Thoracic aorta (tissue), 2 donors: ENCODE results near the gene RANBP3. TPM values are rescaled to one million over a fixed set of nuclear protein-coding genes. Genes with fewer than 3 reads are reported as not detected.
A peak's percentile ranks its signal among the peaks of the same experiment; 100 is the strongest.

ENCODE experiments used
- ATAC-seq: fragments of 150-250 bp; one replicate; pipeline ENCODE4 v1.8.0; 2017; ENCODE audit warnings: low read depth; ENCODE audit not compliant: insufficient number of reproducible peaks, low FRiP score
- DNase-seq: peaks from one replicate; pipeline ENCODE4 v3.0.0-alpha.2; 2020; ENCODE audit warnings: low spot score
- H3K27ac ChIP-seq, 2 donors: fragments of 200-600 bp; sonication (generic); 1 replicate in 1 of 2; 2 replicates in 1 of 2; pipeline ENCODE4 v1.5.1; 2016; ENCODE audit warnings: mild to moderate bottlenecking in 2 of 2, moderate library complexity in 2 of 2
- H3K27me3 ChIP-seq: fragments of 200-600 bp; sonication (generic); replicated peaks from 2 replicates; pipeline ENCODE4 v1.6.0; 2016; ENCODE audit warnings: mild to moderate bottlenecking; ENCODE audit not compliant: insufficient read depth
- H3K36me3 ChIP-seq: fragments of 200-600 bp; sonication (generic); one replicate; pipeline ENCODE4 v1.5.1; 2016
- H3K4me1 ChIP-seq, 2 donors: fragments of 200-600 bp; sonication (generic); 1 replicate in 1 of 2; 2 replicates in 1 of 2; pipeline versions ENCODE4 v1.5.1 to v1.6.0; 2016; ENCODE audit warnings: low read depth in 2 of 2, mild to moderate bottlenecking in 1 of 2; ENCODE audit not compliant: control insufficient read depth in 1 of 2
- H3K4me3 ChIP-seq: fragments of 200-600 bp; sonication (generic); 2 replicates; pipeline ENCODE4 v1.5.1; 2016; ENCODE audit warnings: mild to moderate bottlenecking
- H3K9me3 ChIP-seq: fragments of 200-600 bp; sonication (generic); 2 replicates; pipeline ENCODE4 v1.5.1; 2016
- total RNA-seq, 2 donors: library from RNA; depleted of rRNA; stranded (reverse); fragments of >200 nt; gene quantifications; one replicate each; pipeline versions ENCODE4 v1.1.0 to v1.2.3, GENCODE V29; 2016
- TF ChIP-seq, protein P1 (sequence below): fragments of 200-600 bp; sonication (generic); IDR thresholded peaks from one replicate; pipeline ENCODE4 v1.5.1; 2019; ENCODE audit warnings: antibody characterized with exemption

RANBP3 gene
- total RNA-seq, 2 donors from 2014 or later, result 51.4 to 101 TPM

DNA sequence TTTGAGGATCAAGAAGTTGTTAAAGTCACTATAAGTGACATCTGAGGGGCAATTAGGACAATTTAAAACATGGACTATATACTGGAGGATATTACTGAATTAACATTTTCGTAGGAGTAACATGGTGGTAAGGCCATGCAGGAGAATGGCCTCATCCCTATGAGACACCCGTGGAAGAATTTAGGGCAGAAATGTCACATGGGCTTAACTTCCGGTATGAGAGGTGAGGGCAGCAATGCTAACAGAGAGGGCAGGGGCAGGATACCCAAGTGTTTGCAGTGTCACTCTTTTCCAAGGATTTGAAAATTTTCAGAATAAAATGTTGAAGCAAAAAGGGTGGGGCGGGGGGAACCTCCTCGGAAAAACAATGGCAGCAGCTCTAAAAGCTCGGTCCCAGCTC lies 23.6 kb downstream of the RANBP3 start:
- TF ChIP-seq, protein P1, sequence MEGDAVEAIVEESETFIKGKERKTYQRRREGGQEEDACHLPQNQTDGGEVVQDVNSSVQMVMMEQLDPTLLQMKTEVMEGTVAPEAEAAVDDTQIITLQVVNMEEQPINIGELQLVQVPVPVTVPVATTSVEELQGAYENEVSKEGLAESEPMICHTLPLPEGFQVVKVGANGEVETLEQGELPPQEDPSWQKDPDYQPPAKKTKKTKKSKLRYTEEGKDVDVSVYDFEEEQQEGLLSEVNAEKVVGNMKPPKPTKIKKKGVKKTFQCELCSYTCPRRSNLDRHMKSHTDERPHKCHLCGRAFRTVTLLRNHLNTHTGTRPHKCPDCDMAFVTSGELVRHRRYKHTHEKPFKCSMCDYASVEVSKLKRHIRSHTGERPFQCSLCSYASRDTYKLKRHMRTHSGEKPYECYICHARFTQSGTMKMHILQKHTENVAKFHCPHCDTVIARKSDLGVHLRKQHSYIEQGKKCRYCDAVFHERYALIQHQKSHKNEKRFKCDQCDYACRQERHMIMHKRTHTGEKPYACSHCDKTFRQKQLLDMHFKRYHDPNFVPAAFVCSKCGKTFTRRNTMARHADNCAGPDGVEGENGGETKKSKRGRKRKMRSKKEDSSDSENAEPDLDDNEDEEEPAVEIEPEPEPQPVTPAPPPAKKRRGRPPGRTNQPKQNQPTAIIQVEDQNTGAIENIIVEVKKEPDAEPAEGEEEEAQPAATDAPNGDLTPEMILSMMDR, result no peak
- H3K4me3 ChIP-seq, result peak overlapping the region; percentile 46
- no peaks in the 10 kb centered on the region for H3K9me3 ChIP-seq
- H3K4me1 ChIP-seq, result peaks cover 45 to 75% of the 10 kb centered on the region in 2 donors
- H3K27ac ChIP-seq, result peak overlapping the region; percentile 62 to 66
- peak; percentile 1 for ATAC-seq
- H3K36me3 ChIP-seq, result no peaks in the 10 kb centered on the region
- no peak for DNase-seq
- no peaks in the 10 kb centered on the region for H3K27me3 ChIP-seq

DNA sequence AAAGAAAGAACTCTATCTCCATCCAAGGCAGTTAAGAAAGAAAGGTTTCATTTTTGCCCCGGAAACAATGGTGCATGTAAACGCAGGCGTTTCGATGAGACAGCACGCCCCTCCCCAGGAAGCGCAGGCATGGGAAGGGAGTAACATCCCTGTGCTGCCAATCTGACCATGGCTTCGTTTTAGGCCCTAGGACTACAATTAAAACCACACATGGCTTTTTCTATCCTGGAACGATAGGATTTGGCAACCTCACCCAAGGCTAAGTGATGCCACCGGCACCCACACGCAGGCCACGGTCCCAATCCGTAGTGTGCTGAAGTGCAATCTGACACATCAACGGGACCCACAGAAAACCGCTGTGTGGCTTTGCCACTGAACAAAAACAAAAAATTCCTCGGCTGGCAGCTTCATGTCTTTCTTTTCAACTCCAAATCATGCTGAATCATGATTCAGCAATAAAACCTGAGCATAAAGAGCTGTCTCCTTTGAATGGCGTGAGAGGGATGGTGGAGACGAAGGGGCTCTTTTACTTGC lies 24.2 kb downstream of the RANBP3 start:
- Histone ChIP-seq H3K9me3 (no peaks in the 10 kb centered on the region), H3K36me3 (no peaks in the 10 kb centered on the region), H3K27me3 (no peaks in the 10 kb centered on the region), H3K4me3 (peak overlapping the region; percentile 46), H3K27ac (peak overlapping the region; percentile 62 to 66), H3K4me1 (peaks cover 49 to 75% of the 10 kb centered on the region in 2 donors)
- DNase-seq (no peak), ATAC-seq (no peak)
- TF ChIP-seq, protein P1, result no peak

DNA sequence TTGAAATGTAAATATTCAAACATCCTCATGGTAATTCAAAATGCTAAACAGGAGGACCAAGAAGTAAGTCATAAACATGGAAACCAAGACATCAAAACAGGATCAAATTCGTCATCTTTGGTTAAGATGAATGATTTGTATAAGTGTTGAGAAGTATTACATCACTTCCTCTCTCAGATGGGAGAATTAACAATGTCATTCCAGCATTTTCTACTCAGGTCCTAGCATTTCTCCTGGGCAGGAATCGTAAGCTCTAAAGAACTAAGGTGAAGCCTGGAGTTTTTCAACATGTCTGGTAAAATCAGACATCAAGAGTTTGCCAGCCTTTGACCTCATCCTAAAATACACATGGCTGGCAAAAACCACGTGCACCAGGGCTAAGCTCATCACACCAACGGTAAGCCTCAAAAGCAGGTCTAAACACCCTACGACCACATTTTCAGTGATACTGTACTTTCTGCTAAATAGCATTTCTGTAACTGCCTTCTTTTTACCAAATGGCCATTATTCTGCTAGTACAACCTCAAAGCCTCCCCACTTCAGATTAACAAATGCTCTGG lies 24.8 kb downstream of the RANBP3 start:
- Histone ChIP-seq H3K36me3 (no peaks in the 10 kb centered on the region), H3K9me3 (no peaks in the 10 kb centered on the region), H3K4me1 (peaks cover 55 to 81% of the 10 kb centered on the region in 2 donors), H3K27me3 (no peaks in the 10 kb centered on the region), H3K27ac (peak overlapping the region; percentile 62 to 66), H3K4me3 (no peak overlapping the region)
- ATAC-seq, result no peak
- TF ChIP-seq, protein P1, result no peak
- DNase-seq, result no peak

DNA sequence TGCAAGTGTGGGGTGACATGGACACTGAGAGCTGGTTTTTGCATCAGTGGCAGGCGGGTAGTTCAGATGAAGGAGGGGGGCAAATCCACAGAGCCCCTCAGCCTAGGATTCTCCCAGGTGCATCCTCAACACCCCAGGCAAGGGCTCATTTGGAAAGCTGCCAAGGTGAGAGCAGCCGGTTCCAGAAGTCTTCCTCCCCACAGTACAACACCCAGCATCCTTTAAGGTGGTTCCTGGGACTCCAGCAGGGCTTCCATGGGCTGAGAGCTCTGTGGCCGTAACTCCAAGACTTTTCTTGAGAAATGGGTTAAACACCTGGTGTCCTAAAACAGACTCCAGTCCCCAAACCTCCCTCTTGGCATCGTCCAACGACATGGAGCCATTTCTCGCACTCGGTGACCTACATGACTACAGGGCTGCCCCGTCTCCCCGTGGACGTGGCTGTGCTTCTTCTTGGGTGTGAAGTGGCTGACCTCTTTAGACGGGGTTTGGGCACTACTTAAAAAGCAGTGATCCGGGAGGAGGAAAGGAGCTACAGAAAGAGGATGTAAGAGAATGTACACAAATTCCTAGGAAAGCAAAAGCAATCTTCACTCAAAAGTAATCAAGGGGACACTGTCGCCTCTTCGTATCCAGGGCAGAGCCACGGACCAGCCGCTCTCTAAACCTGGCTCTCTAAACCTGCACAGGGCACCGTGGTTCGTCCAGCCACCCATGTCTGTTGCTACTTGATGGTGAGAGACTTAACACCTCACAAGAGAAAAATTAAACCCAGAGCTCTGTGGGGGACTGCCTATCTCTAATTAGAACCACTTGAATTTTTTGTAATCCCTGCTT lies 25.5 kb downstream of the RANBP3 start:
- peaks cover 59 to 88% of the 10 kb centered on the region in 2 donors for H3K4me1 ChIP-seq
- H3K36me3 ChIP-seq, result no peaks in the 10 kb centered on the region
- H3K9me3 ChIP-seq, result no peaks in the 10 kb centered on the region
- ATAC-seq, result no peak
- peak overlapping the region in 1 of 2 donors; percentile 66 for H3K27ac ChIP-seq
- H3K4me3 ChIP-seq, result no peak overlapping the region
- DNase-seq, result no peak
- no peaks in the 10 kb centered on the region for H3K27me3 ChIP-seq
- TF ChIP-seq, protein P1, result no peak

DNA sequence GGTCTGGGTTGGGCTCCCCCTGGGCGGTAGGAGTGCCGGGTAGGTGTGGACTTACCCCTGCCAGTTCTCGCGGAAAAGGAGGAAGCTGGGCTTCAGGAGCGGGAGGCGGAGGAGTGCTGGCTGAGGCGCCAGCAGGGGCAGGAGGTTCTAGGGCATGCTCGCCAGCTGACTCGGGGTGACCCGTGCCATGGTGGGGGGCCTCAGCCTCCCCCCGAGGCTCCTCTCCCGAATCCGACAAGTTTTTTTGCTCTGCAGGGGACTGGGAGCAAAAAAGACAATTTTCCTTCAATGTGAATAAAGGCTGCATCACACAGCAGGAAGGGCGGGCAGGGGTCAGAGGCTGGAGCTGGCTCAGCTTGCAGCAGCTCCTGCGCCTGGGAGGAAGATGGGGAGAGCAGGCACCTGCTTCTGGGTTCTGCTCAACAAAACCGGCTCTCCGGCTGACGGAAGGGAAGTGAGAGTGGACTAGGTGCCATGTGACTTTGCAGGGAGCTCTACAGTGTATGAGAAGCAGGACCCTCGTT lies 26.5 kb downstream of the RANBP3 start:
- Histone ChIP-seq H3K27ac (no peak overlapping the region), H3K4me3 (no peak overlapping the region), H3K27me3 (no peaks in the 10 kb centered on the region), H3K4me1 (peaks cover 59 to 94% of the 10 kb centered on the region in 2 donors), H3K9me3 (no peaks in the 10 kb centered on the region), H3K36me3 (no peaks in the 10 kb centered on the region)
- DNase-seq (no peak), ATAC-seq (no peak)
- TF ChIP-seq, protein P1, result no peak
